HepG2 (cell line): Measurements from ENCODE around the gene MRPL54. TPM values are rescaled to one million over a fixed set of nuclear protein-coding genes. Genes with fewer than 3 reads are reported as not detected.
A peak's percentile ranks its signal among the peaks of the same experiment; 100 is the strongest.

Experiments
- ATF7-NPFF ChIP-seq: sonication (generic); formaldehyde crosslinking; IDR thresholded peaks from 2 replicates; pipeline ENCODE4 v1.8.1; 2023; ENCODE audit warnings: mild to moderate bottlenecking, low read depth, missing genetic modification reagents, moderate library complexity
- DR1 ChIP-seq: sonication (generic); formaldehyde crosslinking; IDR thresholded peaks from 2 replicates; pipeline ENCODE4 v1.8.0; 2021; ENCODE audit warnings: mild to moderate bottlenecking, missing genetic modification reagents, inconsistent platforms
- HNRNPH1 ChIP-seq: fragments of 200-400 bp; formaldehyde crosslinking; optimal IDR thresholded peaks from 2 replicates; pipeline ENCODE3; 2017; ENCODE audit warnings: mild to moderate bottlenecking, low read depth, low read length
- JDP2 ChIP-seq: sonication (generic); formaldehyde crosslinking; IDR thresholded peaks from 2 replicates; pipeline ENCODE4 v1.8.1; 2022; ENCODE audit warnings: missing genetic modification reagents, borderline replicate concordance
- KMT2A ChIP-seq: sonication (generic); formaldehyde crosslinking; IDR thresholded peaks from 2 replicates; pipeline ENCODE4 v1.4.0; 2020; ENCODE audit warnings: missing genetic modification reagents
- MAX ChIP-seq: IDR thresholded peaks from 2 replicates; pipeline ENCODE4 v1.6.1; 2012; ENCODE audit warnings: inconsistent platforms
- NFKBIZ ChIP-seq: IDR thresholded peaks from 2 replicates; pipeline ENCODE4 v1.6.1; 2018; ENCODE audit warnings: missing genetic modification reagents, missing compliant biosample characterization
- RFXAP ChIP-seq: sonication (generic); formaldehyde crosslinking; IDR thresholded peaks from 2 replicates; pipeline ENCODE4 v1.4.0; 2020; ENCODE audit warnings: missing genetic modification reagents, borderline replicate concordance
- SIN3B ChIP-seq: fragments of 150-350 bp; IDR thresholded peaks from 2 replicates; pipeline ENCODE4 v1.6.1; 2014; ENCODE audit warnings: low read length
- SP1 ChIP-seq, 2 experiments: fragments of 450-650 bp in 1 of 2; sonication (generic) in 1 of 2; formaldehyde crosslinking in 1 of 2; IDR thresholded peaks; 2 replicates each; pipeline versions ENCODE4 v1.4.0 to v1.6.1; 2016 to 2020; ENCODE audit warnings: missing genetic modification reagents in 1 of 2
- TAF1 ChIP-seq: sonication (generic); formaldehyde crosslinking; IDR thresholded peaks from 2 replicates; pipeline ENCODE4 v1.4.0; 2020; ENCODE audit warnings: missing genetic modification reagents
- ZBTB8A ChIP-seq: sonication (generic); formaldehyde crosslinking; IDR thresholded peaks from 2 replicates; pipeline ENCODE4 v1.4.0; 2020; ENCODE audit warnings: mild to moderate bottlenecking, low read depth, missing genetic modification reagents, borderline replicate concordance
- ZC3H13 ChIP-seq: sonication (generic); formaldehyde crosslinking; IDR thresholded peaks from 2 replicates; pipeline ENCODE4 v1.8.1; 2023; ENCODE audit warnings: mild to moderate bottlenecking, missing genetic modification reagents, moderate library complexity
- ZMYM4 ChIP-seq: sonication (generic); formaldehyde crosslinking; IDR thresholded peaks from 2 replicates; pipeline ENCODE4 v1.8.1; 2023; ENCODE audit warnings: mild to moderate bottlenecking, missing genetic modification reagents
- ZNF20 ChIP-seq: sonication (generic); formaldehyde crosslinking; IDR thresholded peaks from 2 replicates; pipeline ENCODE4 v1.4.0; 2020; ENCODE audit warnings: mild to moderate bottlenecking, moderate library complexity, missing genetic modification reagents
- ZNF224 ChIP-seq: sonication (generic); formaldehyde crosslinking; IDR thresholded peaks from 2 replicates; pipeline ENCODE4 v1.5.0; 2020; ENCODE audit warnings: mild to moderate bottlenecking, missing genetic modification reagents
- ZNF446 ChIP-seq: sonication (generic); formaldehyde crosslinking; IDR thresholded peaks from 2 replicates; pipeline ENCODE4 v1.5.0; 2020; ENCODE audit warnings: mild to moderate bottlenecking, missing genetic modification reagents
- ZNF646 ChIP-seq: sonication (generic); formaldehyde crosslinking; IDR thresholded peaks from 2 replicates; pipeline ENCODE4 v1.9.0; 2021; ENCODE audit warnings: mild to moderate bottlenecking, missing genetic modification reagents
- ZNF749 ChIP-seq: sonication (generic); formaldehyde crosslinking; IDR thresholded peaks from 2 replicates; pipeline ENCODE4 v1.8.0; 2022; ENCODE audit warnings: mild to moderate bottlenecking, missing genetic modification reagents, moderate library complexity, borderline replicate concordance
- polyA plus RNA-seq, 8 experiments: library from polyadenylated mRNA; depleted of rRNA in 3 of 8; stranded (reverse) in 7 of 8; unstranded in 1 of 8; fragments of >200 nt; fragmentation: Illumina TruSeq in 4 of 8; extraction: Trizol in 4 of 8; gene quantifications; 2 replicates each; pipeline versions ENCODE4 v1.2.1 to v1.2.3, GENCODE V29; 2011 to 2016; ENCODE audit warnings: low read depth in 4 of 8, missing spikeins in 1 of 8, mixed read lengths in 1 of 8; ENCODE audit not compliant: insufficient read depth in 1 of 8
- total RNA-seq, 5 experiments: library from RNA; depleted of rRNA; stranded (reverse); fragments of >200 nt; fragmentation: Illumina TruSeq; extraction: Trizol; gene quantifications; 2 replicates each; pipeline ENCODE4 v1.2.3, GENCODE V29; 2016; ENCODE audit warnings: low read depth in 1 of 5
- TF ChIP-seq, protein P1 (sequence below): sonication (generic); formaldehyde crosslinking; IDR thresholded peaks from 2 replicates; pipeline ENCODE4 v1.5.0; 2020; ENCODE audit warnings: mild to moderate bottlenecking, missing genetic modification reagents, borderline replicate concordance
- TF ChIP-seq, protein P2 (sequence below): IDR thresholded peaks from 2 replicates; pipeline ENCODE4 v1.6.1; 2016; ENCODE audit warnings: missing genetic modification reagents, missing compliant biosample characterization

MRPL54 gene
- total and polyA plus RNA-seq, 2 of the 13 experiments (the other 11 are each of a cell fraction or from before 2014, with no cell fraction given), result 36.8 to 66.9 TPM

GRCh38 chr19:3762501-3763459 lies at the start of gene MRPL54 (continued):
- TF ChIP-seq NFKBIZ (CRISPR knock-in tag) (no peak), ZNF446 (CRISPR knock-in tag) (no peak), HNRNPH1 (no peak), ZNF749 (CRISPR knock-in tag) (no peak), KMT2A (CRISPR knock-in tag) (no peak), RFXAP (CRISPR knock-in tag) (no peak), ZNF224 (no peak), ZNF646 (CRISPR knock-in tag) (no peak), ZC3H13 (CRISPR knock-in tag) (no peak), ZBTB8A (CRISPR knock-in tag) (no peak), ATF7-NPFF (CRISPR knock-in tag) (no peak), JDP2 (CRISPR knock-in tag) (no peak), TAF1 (CRISPR knock-in tag) (peak; percentile 84), DR1 (no peak), SP1 (IDR thresholded peaks at IDR 0.05) (no peak), SP1 (CRISPR knock-in tag; IDR thresholded peaks at IDR 0.05) (no peak; the same call in 1 of the 2 replicates), SIN3B (0 out of 2 replicates have a peak, but pooled peaks have one; percentile 44), ZNF20 (no peak), MAX (peak; percentile 56; the same call in 1 of the 2 replicates), ZMYM4 (CRISPR knock-in tag) (no peak; the same call in 1 of the 2 replicates)
- TF ChIP-seq, protein P1, sequence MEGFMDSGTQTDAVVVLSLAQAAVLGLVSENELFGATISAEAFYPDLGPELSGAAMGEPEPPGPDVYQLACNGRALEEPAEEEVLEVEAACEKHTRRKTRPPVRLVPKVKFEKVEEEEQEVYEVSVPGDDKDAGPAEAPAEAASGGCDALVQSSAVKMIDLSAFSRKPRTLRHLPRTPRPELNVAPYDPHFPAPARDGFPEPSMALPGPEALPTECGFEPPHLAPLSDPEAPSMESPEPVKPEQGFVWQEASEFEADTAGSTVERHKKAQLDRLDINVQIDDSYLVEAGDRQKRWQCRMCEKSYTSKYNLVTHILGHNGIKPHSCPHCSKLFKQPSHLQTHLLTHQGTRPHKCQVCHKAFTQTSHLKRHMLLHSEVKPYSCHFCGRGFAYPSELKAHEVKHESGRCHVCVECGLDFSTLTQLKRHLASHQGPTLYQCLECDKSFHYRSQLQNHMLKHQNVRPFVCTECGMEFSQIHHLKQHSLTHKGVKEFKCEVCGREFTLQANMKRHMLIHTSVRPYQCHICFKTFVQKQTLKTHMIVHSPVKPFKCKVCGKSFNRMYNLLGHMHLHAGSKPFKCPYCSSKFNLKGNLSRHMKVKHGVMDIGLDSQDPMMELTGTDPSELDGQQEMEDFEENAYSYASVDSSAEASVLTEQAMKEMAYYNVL, result no peak
- TF ChIP-seq, protein P2, sequence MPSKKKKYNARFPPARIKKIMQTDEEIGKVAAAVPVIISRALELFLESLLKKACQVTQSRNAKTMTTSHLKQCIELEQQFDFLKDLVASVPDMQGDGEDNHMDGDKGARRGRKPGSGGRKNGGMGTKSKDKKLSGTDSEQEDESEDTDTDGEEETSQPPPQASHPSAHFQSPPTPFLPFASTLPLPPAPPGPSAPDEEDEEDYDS (CRISPR knock-in tag), result peak; percentile 62
